Endodermal cell (in vitro differentiated cells): ENCODE data around the gene NGEF. TPM values are rescaled to one million over a fixed set of nuclear protein-coding genes. Genes with fewer than 3 reads are reported as not detected.

Experiments
- DNase-seq: peaks from one replicate; pipeline ENCODE4 v3.0.0-alpha.2; 2017
- H3K27ac ChIP-seq: 2 replicates; pipeline ENCODE4 v1.5.1; 2013; ENCODE audit warnings: mild to moderate bottlenecking, low read depth, low read length, moderate library complexity
- H3K27me3 ChIP-seq: 2 replicates; pipeline ENCODE4 v1.6.1; 2013; ENCODE audit warnings: mild to moderate bottlenecking, low read length, moderate library complexity; ENCODE audit not compliant: insufficient read depth, control insufficient read depth, poor library complexity, severe bottlenecking
- H3K36me3 ChIP-seq: 2 replicates; pipeline ENCODE4 v1.7.0; 2013; ENCODE audit warnings: mild to moderate bottlenecking, low read length, moderate library complexity; ENCODE audit not compliant: control insufficient read depth, insufficient read depth
- H3K4me1 ChIP-seq: one replicate; pipeline ENCODE4 v1.7.0; 2013; ENCODE audit warnings: low read length; ENCODE audit not compliant: control insufficient read depth, insufficient read depth
- H3K4me3 ChIP-seq: 2 replicates; pipeline ENCODE4 v1.5.1; 2013; ENCODE audit warnings: mild to moderate bottlenecking, low read length, moderate library complexity
- H3K9ac ChIP-seq: 2 replicates; pipeline ENCODE4 v1.6.1; 2013; ENCODE audit warnings: mild to moderate bottlenecking, low read length, moderate library complexity; ENCODE audit not compliant: poor library complexity, severe bottlenecking; ENCODE audit errors: extremely low read depth
- H3K9me3 ChIP-seq: 2 replicates; pipeline ENCODE4 v1.6.1; 2013; ENCODE audit warnings: mild to moderate bottlenecking, low read length, moderate library complexity; ENCODE audit not compliant: control insufficient read depth
- H3K27ac Mint-ChIP-seq: 2 replicates; pipeline ENCODE4 v1.8.0; 2020; ENCODE audit warnings: mixed read lengths
- H3K27me3 Mint-ChIP-seq: 2 replicates; pipeline ENCODE4 v1.8.0; 2021; ENCODE audit warnings: mild to moderate bottlenecking, mixed read lengths; ENCODE audit not compliant: insufficient read depth
- H3K36me3 Mint-ChIP-seq: 2 replicates; pipeline ENCODE4 v1.8.0; 2020; ENCODE audit warnings: low read depth, mixed read lengths
- H3K4me1 Mint-ChIP-seq: 2 replicates; pipeline ENCODE4 v1.8.0; 2020; ENCODE audit warnings: mixed read lengths
- H3K4me3 Mint-ChIP-seq: 2 replicates; pipeline ENCODE4 v1.8.0; 2020; ENCODE audit warnings: mild to moderate bottlenecking, moderate library complexity, mixed read lengths
- H3K9me3 Mint-ChIP-seq: 2 replicates; pipeline ENCODE4 v1.8.0; 2020; ENCODE audit warnings: mild to moderate bottlenecking, mixed read lengths
- WGBS, 2 experiments: methylation state at CpG; one replicate each; pipeline versions ENCODE4 v1.1.5 to v1.1.7; 2013; ENCODE audit warnings: missing lambda C conversion rate in 2 of 2, mixed read lengths in 1 of 2; ENCODE audit not compliant: insufficient coverage in 1 of 2, insufficient read length in 1 of 2; 5-methylcytosine and 5-hydroxymethylcytosine counted together
- total RNA-seq, 2 donors: library from RNA; stranded (reverse); fragmentation: NEBNext Ultra II Directional in 1 of 2; extraction: Animal tissue kit (Norgen Biotek cat#: 25700) in 1 of 2; gene quantifications; 2 replicates in 1 of 2; 3 replicates in 1 of 2; pipeline ENCODE4 v1.2.1, GENCODE V29; 2021
- TF ChIP-seq, protein P1 (sequence below): fragments of 200-600 bp; sonication (generic); conservative IDR thresholded peaks from 2 replicates; pipeline ENCODE4 v1.5.0; 2021; ENCODE audit warnings: antibody characterized with exemption, mild to moderate bottlenecking

The NGEF gene
- total RNA-seq, 2 donors from 2014 or later = 1.8 to 2.9 TPM

DNA sequence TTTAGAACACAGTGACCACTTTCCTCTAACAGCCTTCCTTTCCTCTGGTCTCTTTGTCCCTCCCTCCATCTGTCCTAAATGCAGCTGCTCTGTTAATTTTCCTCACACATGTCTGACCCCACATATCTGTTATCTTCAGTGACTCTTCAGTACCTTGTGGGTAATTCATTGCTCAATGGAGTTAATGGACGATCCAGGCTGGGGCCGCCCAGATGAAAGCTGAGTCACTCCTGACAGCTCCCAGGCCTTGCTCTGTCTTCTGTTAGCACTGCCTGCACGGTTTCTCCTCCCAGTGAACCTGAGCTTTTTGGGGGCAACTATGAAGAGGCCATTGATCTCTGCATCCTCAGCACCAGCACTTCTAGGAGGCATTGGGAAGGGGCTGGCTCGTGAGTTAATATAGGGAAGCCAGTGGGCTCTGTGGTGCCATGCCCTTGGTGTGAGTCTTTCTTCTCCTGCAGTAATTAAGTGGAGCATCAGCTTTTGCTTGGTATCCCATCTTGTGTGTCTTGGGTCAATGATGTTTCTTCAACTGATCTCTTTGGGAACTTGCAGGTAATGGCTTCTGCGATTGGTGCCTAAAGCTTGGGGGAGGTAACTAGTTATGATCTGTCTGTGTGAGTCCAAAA lies 75.7 kb downstream of the NGEF start:
- H3K27me3 ChIP-seq = no peaks in the 10 kb centered on the region
- no peaks in the 10 kb centered on the region for H3K36me3 Mint-ChIP-seq
- WGBS, 2 experiments = 69 to 83% methylated on average over 3 to 5 of the region's 5 CpGs
- H3K4me3 Mint-ChIP-seq = no peak overlapping the region
- no peak overlapping the region for H3K4me3 ChIP-seq
- no peaks in the 10 kb centered on the region for H3K36me3 ChIP-seq
- peaks cover 10% of the 10 kb centered on the region for H3K9me3 Mint-ChIP-seq
- TF ChIP-seq, protein P1, sequence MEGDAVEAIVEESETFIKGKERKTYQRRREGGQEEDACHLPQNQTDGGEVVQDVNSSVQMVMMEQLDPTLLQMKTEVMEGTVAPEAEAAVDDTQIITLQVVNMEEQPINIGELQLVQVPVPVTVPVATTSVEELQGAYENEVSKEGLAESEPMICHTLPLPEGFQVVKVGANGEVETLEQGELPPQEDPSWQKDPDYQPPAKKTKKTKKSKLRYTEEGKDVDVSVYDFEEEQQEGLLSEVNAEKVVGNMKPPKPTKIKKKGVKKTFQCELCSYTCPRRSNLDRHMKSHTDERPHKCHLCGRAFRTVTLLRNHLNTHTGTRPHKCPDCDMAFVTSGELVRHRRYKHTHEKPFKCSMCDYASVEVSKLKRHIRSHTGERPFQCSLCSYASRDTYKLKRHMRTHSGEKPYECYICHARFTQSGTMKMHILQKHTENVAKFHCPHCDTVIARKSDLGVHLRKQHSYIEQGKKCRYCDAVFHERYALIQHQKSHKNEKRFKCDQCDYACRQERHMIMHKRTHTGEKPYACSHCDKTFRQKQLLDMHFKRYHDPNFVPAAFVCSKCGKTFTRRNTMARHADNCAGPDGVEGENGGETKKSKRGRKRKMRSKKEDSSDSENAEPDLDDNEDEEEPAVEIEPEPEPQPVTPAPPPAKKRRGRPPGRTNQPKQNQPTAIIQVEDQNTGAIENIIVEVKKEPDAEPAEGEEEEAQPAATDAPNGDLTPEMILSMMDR = no peak
- H3K27ac Mint-ChIP-seq = no peak overlapping the region
- H3K27me3 Mint-ChIP-seq = peaks cover 11% of the 10 kb centered on the region
- no peak for DNase-seq
- H3K27ac ChIP-seq = no peak overlapping the region
- peaks cover 4% of the 10 kb centered on the region for H3K9me3 ChIP-seq
- no peak overlapping the region for H3K9ac ChIP-seq
- no peaks in the 10 kb centered on the region for H3K4me1 Mint-ChIP-seq
- no peaks in the 10 kb centered on the region for H3K4me1 ChIP-seq

DNA sequence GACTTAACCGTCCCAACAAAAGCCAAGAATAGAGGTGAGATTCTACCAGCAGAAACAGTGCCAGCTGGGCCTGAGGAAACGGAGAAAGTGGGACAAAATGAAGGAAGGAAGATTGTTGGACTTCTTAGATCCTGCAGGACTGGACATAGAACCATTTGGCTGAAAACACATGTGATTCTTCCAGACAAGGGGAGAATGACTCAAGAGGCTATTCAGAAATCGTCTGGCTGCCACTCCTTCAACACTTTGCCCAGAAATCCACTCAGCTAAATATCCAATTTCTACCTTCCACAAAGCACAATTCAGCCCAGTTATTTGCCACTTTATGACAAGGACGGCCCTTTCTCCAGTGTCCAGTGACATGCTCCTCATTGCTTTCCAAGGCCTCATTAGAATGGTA lies 81.4 kb downstream of the NGEF start:
- no peaks in the 10 kb centered on the region for H3K9me3 ChIP-seq
- no peak overlapping the region for H3K4me3 ChIP-seq
- 93 to 100% methylated on average over 3 to 4 of the region's 4 CpGs for WGBS, 2 experiments
- no peaks in the 10 kb centered on the region for H3K36me3 ChIP-seq
- no peak for DNase-seq
- TF ChIP-seq, protein P1 = no peak
- Mint-ChIP-seq H3K4me3 (no peak overlapping the region), H3K27ac (no peak overlapping the region), H3K9me3 (no peaks in the 10 kb centered on the region), H3K4me1 (peaks cover 3% of the 10 kb centered on the region), H3K36me3 (no peaks in the 10 kb centered on the region), H3K27me3 (peaks cover 60% of the 10 kb centered on the region)
- H3K27ac ChIP-seq = no peak overlapping the region
- peaks cover 49% of the 10 kb centered on the region for H3K27me3 ChIP-seq
- no peaks in the 10 kb centered on the region for H3K4me1 ChIP-seq
- H3K9ac ChIP-seq = no peak overlapping the region

DNA sequence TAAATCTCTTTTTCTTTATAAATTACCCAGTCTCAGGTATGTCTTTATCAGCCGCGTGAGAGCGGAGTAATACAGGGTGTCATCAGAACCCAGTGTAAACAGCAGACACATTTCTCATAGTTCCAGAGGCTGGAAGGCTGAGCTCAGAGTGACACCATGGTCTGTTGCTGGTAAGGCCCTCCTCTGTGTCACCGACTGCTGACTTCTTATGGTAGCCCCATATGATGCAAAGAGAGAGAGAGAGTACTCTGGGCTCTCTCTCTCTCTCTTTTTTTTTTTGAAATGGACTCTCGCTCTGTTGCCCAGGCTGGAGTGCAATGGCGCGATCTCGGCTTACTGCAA lies 83.0 kb downstream of the NGEF start:
- Histone ChIP-seq H3K27ac (no peak overlapping the region), H3K27me3 (peaks cover 65% of the 10 kb centered on the region), H3K9ac (no peak overlapping the region), H3K4me1 (no peaks in the 10 kb centered on the region), H3K36me3 (no peaks in the 10 kb centered on the region), H3K9me3 (no peaks in the 10 kb centered on the region), H3K4me3 (no peak overlapping the region)
- TF ChIP-seq, protein P1 = no peak
- Mint-ChIP-seq H3K4me3 (no peak overlapping the region), H3K36me3 (no peaks in the 10 kb centered on the region), H3K4me1 (peaks cover 10% of the 10 kb centered on the region), H3K27ac (no peak overlapping the region), H3K9me3 (no peaks in the 10 kb centered on the region), H3K27me3 (peaks cover 76% of the 10 kb centered on the region)
- DNase-seq = no peak
- 96 to 100% methylated on average over 3 to 8 of the region's 8 CpGs for WGBS, 2 experiments
